ENCODE results near the gene MPRIP.

DNA sequence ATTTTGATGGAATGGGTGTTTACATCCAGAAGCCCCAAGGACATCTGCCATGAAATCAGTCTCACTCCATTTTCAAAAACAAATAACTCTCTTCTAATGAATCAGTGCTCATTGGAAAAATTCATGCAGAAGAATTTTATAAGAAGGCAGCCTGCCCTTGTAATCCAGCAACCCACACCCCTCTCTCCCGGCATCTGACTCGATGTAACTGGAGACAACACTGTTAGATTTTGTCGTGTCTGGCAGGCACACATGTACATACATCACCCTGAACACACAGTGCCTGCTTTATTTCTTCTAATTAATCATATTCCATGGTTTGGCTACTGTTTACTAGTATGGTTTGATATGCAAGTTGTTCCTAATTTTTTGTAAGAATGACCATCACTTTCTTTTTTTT, 175.7 kb downstream of the MPRIP start:
- TF ChIP-seq, protein P1, sequence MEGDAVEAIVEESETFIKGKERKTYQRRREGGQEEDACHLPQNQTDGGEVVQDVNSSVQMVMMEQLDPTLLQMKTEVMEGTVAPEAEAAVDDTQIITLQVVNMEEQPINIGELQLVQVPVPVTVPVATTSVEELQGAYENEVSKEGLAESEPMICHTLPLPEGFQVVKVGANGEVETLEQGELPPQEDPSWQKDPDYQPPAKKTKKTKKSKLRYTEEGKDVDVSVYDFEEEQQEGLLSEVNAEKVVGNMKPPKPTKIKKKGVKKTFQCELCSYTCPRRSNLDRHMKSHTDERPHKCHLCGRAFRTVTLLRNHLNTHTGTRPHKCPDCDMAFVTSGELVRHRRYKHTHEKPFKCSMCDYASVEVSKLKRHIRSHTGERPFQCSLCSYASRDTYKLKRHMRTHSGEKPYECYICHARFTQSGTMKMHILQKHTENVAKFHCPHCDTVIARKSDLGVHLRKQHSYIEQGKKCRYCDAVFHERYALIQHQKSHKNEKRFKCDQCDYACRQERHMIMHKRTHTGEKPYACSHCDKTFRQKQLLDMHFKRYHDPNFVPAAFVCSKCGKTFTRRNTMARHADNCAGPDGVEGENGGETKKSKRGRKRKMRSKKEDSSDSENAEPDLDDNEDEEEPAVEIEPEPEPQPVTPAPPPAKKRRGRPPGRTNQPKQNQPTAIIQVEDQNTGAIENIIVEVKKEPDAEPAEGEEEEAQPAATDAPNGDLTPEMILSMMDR (IDR thresholded peaks at IDR 0.05): no peak
- TF ChIP-seq POLR2A (IDR thresholded peaks at IDR 0.05) (no peak), POLR2AphosphoS5 (IDR thresholded peaks at IDR 0.05) (no peak)

All from sigmoid colon (tissue), 4 donors.